Astrocyte (in vitro differentiated cells and primary cell): Measurements from ENCODE around the gene TTLL9.

Source experiments
- EZH2 ChIP-seq: IDR thresholded peaks from 2 replicates; pipeline ENCODE4 v1.6.1; 2012; ENCODE audit warnings: mild to moderate bottlenecking, low read length, inconsistent platforms; ENCODE audit not compliant: insufficient read depth
- TF ChIP-seq, protein P1 (sequence below): IDR thresholded peaks from 2 replicates; pipeline ENCODE4 v1.5.1; 2011; ENCODE audit warnings: low read depth, mild to moderate bottlenecking, inconsistent platforms, low read length, moderate library complexity; ENCODE audit not compliant: insufficient read depth

DNA sequence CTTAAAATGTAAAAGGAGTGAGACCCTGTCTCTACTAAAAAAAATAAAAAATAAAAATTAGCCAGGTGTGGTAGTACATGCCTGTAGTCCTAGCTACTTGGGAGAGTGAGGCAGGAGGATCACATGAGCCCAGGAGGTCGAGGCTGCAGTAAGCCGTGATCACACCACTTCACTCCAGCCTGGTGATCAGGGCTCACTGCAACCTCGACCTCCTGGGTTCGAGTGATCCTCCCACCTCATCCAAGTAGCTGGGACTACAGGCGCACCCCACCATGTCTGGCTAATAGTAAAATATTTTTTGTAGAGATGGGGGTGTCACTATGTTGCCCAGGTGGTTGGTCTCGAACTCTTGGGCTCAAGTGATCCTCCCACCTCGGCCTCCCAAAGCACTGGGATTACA lies 17.0 kb upstream of the TTLL9 start:
- TF ChIP-seq EZH2 = no peak
- TF ChIP-seq, protein P1, sequence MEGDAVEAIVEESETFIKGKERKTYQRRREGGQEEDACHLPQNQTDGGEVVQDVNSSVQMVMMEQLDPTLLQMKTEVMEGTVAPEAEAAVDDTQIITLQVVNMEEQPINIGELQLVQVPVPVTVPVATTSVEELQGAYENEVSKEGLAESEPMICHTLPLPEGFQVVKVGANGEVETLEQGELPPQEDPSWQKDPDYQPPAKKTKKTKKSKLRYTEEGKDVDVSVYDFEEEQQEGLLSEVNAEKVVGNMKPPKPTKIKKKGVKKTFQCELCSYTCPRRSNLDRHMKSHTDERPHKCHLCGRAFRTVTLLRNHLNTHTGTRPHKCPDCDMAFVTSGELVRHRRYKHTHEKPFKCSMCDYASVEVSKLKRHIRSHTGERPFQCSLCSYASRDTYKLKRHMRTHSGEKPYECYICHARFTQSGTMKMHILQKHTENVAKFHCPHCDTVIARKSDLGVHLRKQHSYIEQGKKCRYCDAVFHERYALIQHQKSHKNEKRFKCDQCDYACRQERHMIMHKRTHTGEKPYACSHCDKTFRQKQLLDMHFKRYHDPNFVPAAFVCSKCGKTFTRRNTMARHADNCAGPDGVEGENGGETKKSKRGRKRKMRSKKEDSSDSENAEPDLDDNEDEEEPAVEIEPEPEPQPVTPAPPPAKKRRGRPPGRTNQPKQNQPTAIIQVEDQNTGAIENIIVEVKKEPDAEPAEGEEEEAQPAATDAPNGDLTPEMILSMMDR = no peak
